HepG2 (cell line): ENCODE measurements around the gene ZBTB8B. TPM values are rescaled to one million over a fixed set of nuclear protein-coding genes. Genes with fewer than 3 reads are reported as not detected.

Experiments used
- AFF4 ChIP-seq: sonication (generic); formaldehyde crosslinking; IDR thresholded peaks from 2 replicates; pipeline ENCODE4 v1.4.0; 2020; ENCODE audit warnings: missing genetic modification reagents
- ARNT2 ChIP-seq: sonication (generic); formaldehyde crosslinking; IDR thresholded peaks from 2 replicates; pipeline ENCODE4 v1.8.0; 2022; ENCODE audit warnings: mild to moderate bottlenecking, low read depth, missing genetic modification reagents, moderate library complexity
- DMTF1 ChIP-seq: sonication (generic); formaldehyde crosslinking; IDR thresholded peaks from 2 replicates; pipeline ENCODE4 v1.4.0; 2020; ENCODE audit warnings: mild to moderate bottlenecking, missing genetic modification reagents
- E2F1 ChIP-seq: sonication (generic); formaldehyde crosslinking; IDR thresholded peaks from 2 replicates; pipeline ENCODE4 v1.5.0; 2020; ENCODE audit warnings: missing genetic modification reagents
- EHMT2 ChIP-seq: fragments of 200-600 bp; sonication (generic); IDR thresholded peaks from 2 replicates; pipeline ENCODE4 v1.7.0; 2017; ENCODE audit warnings: antibody characterized with exemption, low read depth, low read length, borderline replicate concordance
- FOXK1 ChIP-seq: sonication (generic); formaldehyde crosslinking; IDR thresholded peaks from 2 replicates; pipeline ENCODE4 v1.4.0; 2020; ENCODE audit warnings: low read depth, missing genetic modification reagents, borderline replicate concordance
- FOXO4 ChIP-seq: sonication (generic); formaldehyde crosslinking; conservative IDR thresholded peaks from 2 replicates; pipeline ENCODE4 v1.8.1; 2023; ENCODE audit warnings: missing genetic modification reagents
- HNF1B ChIP-seq: sonication (generic); formaldehyde crosslinking; IDR thresholded peaks from 2 replicates; pipeline ENCODE4 v1.5.1; 2020; ENCODE audit warnings: mild to moderate bottlenecking, moderate library complexity, missing genetic modification reagents
- JUND ChIP-seq: sonication (generic); formaldehyde crosslinking; IDR thresholded peaks from 2 replicates; pipeline ENCODE4 v1.8.0; 2022; ENCODE audit warnings: mild to moderate bottlenecking, missing genetic modification reagents
- MLX ChIP-seq: IDR thresholded peaks from 2 replicates; pipeline ENCODE4 v1.6.1; 2016
- RBM22 ChIP-seq: fragments of 200-400 bp; formaldehyde crosslinking; optimal IDR thresholded peaks from 2 replicates; pipeline ENCODE3; 2017; ENCODE audit warnings: mild to moderate bottlenecking, low read length, moderate library complexity
- SAP130 ChIP-seq: IDR thresholded peaks from 2 replicates; pipeline ENCODE4 v1.6.1; 2016; ENCODE audit warnings: low read depth
- SNRNP70 ChIP-seq: fragments of 200-400 bp; formaldehyde crosslinking; IDR thresholded peaks from 2 replicates; pipeline ENCODE4 v1.6.1; 2017; ENCODE audit warnings: mild to moderate bottlenecking, low read depth, low read length, moderate library complexity
- ZFP41 ChIP-seq: sonication (generic); formaldehyde crosslinking; IDR thresholded peaks from 2 replicates; pipeline ENCODE4 v1.4.0; 2020; ENCODE audit warnings: mild to moderate bottlenecking, missing genetic modification reagents, borderline replicate concordance
- ZNF44 ChIP-seq: sonication (generic); formaldehyde crosslinking; IDR thresholded peaks from 2 replicates; pipeline ENCODE4 v1.5.1; 2020; ENCODE audit warnings: mild to moderate bottlenecking, missing genetic modification reagents
- ZNF570 ChIP-seq: sonication (generic); formaldehyde crosslinking; IDR thresholded peaks from 2 replicates; pipeline ENCODE4 v1.4.0; 2020; ENCODE audit warnings: mild to moderate bottlenecking, missing genetic modification reagents, borderline replicate concordance
- ZNF598 ChIP-seq: sonication (generic); formaldehyde crosslinking; IDR thresholded peaks from 2 replicates; pipeline ENCODE4 v1.5.1; 2020; ENCODE audit warnings: mild to moderate bottlenecking, missing genetic modification reagents, borderline replicate concordance
- polyA plus RNA-seq, 8 experiments: library from polyadenylated mRNA; depleted of rRNA in 3 of 8; stranded (reverse) in 7 of 8; unstranded in 1 of 8; fragments of >200 nt; fragmentation: Illumina TruSeq in 4 of 8; extraction: Trizol in 4 of 8; gene quantifications; 2 replicates each; pipeline versions ENCODE4 v1.2.1 to v1.2.3, GENCODE V29; 2011 to 2016; ENCODE audit warnings: low read depth in 4 of 8, missing spikeins in 1 of 8, mixed read lengths in 1 of 8; ENCODE audit not compliant: insufficient read depth in 1 of 8
- total RNA-seq, 5 experiments: library from RNA; depleted of rRNA; stranded (reverse); fragments of >200 nt; fragmentation: Illumina TruSeq; extraction: Trizol; gene quantifications; 2 replicates each; pipeline ENCODE4 v1.2.3, GENCODE V29; 2016; ENCODE audit warnings: low read depth in 1 of 5

ZBTB8B gene
- total and polyA plus RNA-seq, 2 of the 13 experiments (the other 11 are each of a cell fraction or from before 2014, with no cell fraction given) = under 0.01 to 0.02 TPM

GRCh38 chr1:32448773-32449456, 16.0 kb upstream of the ZBTB8B start (continued):
- TF ChIP-seq DMTF1 (CRISPR knock-in tag) (no peak), ARNT2 (0 out of 2 replicates have a peak, but pooled peaks have one; percentile 22), JUND (CRISPR knock-in tag) (peak; percentile 80; the same call in 1 of the 2 replicates), HNF1B (CRISPR knock-in tag) (0 out of 2 replicates have a peak, but pooled peaks have one; percentile 38), FOXO4 (CRISPR knock-in tag) (no peak), SAP130 (CRISPR knock-in tag) (0 out of 2 replicates have a peak, but pooled peaks have one; percentile 34), EHMT2 (no peak; the same call in 1 of the 2 replicates), AFF4 (no peak), ZNF570 (CRISPR knock-in tag) (no peak), FOXK1 (CRISPR knock-in tag) (peak; percentile 48; the same call in 1 of the 2 replicates), RBM22 (no peak), SNRNP70 (no peak), ZNF598 (CRISPR knock-in tag) (0 out of 2 replicates have a peak, but pooled peaks have one; percentile 31), ZNF44 (CRISPR knock-in tag) (no peak), E2F1 (CRISPR knock-in tag) (no peak), ZFP41 (no peak), MLX (CRISPR knock-in tag) (0 out of 2 replicates have a peak, but pooled peaks have one; percentile 19)
